ENCODE results near the gene ZNF506. TPM values are rescaled to one million over a fixed set of nuclear protein-coding genes. Genes with fewer than 3 reads are reported as not detected.
A peak's percentile ranks its signal among the peaks of the same experiment; 100 is the strongest.
"Not testable (repeated sequence)": the region's sequence is repeated elsewhere in the genome, so short reads cannot be mapped to it uniquely, and the experiment has no call there.

The ZNF506 gene
- total and polyA plus RNA-seq, 8 donors = 16.8 to 45.0 (median 39.1) TPM

DNA sequence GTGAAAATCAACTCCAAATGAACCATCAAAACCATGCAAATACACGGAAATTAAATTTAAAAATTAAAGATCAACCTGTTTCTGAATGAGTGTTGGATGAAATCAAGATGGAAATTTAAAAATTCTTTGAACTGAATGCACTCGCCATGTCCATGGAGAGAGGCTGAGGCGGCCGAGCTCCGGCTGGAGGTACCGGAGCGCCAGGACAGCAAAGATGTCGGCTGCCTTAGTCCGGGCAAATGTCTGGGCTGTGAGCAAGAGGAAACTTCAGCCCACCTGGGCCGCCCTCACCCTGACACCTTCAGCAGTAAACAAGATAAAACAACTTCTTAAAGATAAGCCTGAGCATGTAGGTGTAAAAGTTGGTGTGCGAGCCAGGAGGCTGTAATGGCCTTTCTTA, 5.3 kb upstream of the ZNF506 start:
- H3K36me3 ChIP-seq = no peaks in the 10 kb centered on the region
- H3K9me3 ChIP-seq = peaks cover 0 to 95% of the 10 kb centered on the region in 2 donors
- TF ChIP-seq, protein P1, sequence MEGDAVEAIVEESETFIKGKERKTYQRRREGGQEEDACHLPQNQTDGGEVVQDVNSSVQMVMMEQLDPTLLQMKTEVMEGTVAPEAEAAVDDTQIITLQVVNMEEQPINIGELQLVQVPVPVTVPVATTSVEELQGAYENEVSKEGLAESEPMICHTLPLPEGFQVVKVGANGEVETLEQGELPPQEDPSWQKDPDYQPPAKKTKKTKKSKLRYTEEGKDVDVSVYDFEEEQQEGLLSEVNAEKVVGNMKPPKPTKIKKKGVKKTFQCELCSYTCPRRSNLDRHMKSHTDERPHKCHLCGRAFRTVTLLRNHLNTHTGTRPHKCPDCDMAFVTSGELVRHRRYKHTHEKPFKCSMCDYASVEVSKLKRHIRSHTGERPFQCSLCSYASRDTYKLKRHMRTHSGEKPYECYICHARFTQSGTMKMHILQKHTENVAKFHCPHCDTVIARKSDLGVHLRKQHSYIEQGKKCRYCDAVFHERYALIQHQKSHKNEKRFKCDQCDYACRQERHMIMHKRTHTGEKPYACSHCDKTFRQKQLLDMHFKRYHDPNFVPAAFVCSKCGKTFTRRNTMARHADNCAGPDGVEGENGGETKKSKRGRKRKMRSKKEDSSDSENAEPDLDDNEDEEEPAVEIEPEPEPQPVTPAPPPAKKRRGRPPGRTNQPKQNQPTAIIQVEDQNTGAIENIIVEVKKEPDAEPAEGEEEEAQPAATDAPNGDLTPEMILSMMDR (IDR thresholded peaks at IDR 0.05) = no peak
- intact Hi-C loops (cut with DNase I) = no loop called here
- H3K27ac ChIP-seq = no peak overlapping the region
- H3K27me3 ChIP-seq = no peaks in the 10 kb centered on the region
- no peak overlapping the region for H3K4me3 ChIP-seq
- DNase-seq = no peak
- no peak for ATAC-seq
- H3K4me1 ChIP-seq = peaks cover 0 to 2% of the 10 kb centered on the region in 2 donors

DNA sequence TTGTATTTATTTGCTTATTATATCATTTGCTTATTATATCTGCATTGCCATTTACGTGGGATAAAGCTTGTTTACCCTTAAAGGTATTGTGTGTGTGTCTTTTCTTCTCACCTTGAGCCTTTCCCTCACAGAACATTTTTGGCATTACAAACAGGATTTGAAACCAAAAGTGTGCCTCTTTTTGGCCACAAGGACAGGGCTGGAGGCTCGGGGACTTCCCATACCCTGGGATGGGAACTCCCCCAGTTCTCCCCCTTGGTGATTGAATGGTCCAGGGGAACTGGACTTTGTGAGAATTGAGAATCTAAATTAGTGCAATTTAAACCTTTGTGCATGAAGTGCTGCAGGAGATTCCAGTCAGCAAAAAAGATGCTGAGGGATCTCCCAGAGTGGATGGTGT, 2.4 kb upstream of the ZNF506 start:
- Histone ChIP-seq H3K27ac (no peak overlapping the region), H3K36me3 (peaks cover 0 to 12% of the 10 kb centered on the region in 2 donors), H3K9me3 (peaks cover 0 to 81% of the 10 kb centered on the region in 2 donors), H3K4me3 (no peak overlapping the region), H3K4me1 (peaks cover 3 to 21% of the 10 kb centered on the region in 2 donors), H3K27me3 (no peaks in the 10 kb centered on the region)
- no peak for ATAC-seq
- DNase-seq = no peak
- TF ChIP-seq, protein P1 (IDR thresholded peaks at IDR 0.05) = no peak
- intact Hi-C loops (cut with DNase I) = no loop called here

DNA sequence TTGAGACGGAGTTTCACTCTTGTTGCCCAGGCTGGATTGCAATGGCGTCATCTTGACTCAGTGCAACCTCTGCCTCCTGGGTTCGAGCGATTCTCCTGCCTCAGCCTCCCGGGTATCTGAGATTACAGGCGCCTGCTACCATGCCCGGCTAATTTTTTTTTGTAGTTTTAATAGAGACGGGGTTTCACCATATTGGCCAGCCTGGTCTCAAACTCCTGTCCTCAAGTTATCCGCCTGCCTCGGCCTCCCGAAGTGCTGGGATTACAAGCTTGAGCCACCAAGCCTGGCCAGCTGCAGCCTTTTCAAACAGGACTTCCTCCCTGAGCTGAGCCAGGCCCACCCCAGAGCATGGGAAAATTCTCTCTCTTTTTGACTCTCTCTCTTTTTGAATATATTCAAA, 426 bp upstream of the ZNF506 start:
- H3K27me3 ChIP-seq; intact Hi-C loops (cut with DNase I): not testable (repeated sequence)
- peak overlapping the region; percentile 96 to 97 for H3K27ac ChIP-seq
- H3K36me3 ChIP-seq = peaks cover 0 to 21% of the 10 kb centered on the region in 2 donors
- peak overlapping the region; percentile 62 to 70 for H3K4me3 ChIP-seq
- ATAC-seq (peak; percentile 3), DNase-seq (peak in 2 of 4 donors; percentile 13 to 30)
- peaks cover 3 to 26% of the 10 kb centered on the region in 2 donors for H3K4me1 ChIP-seq
- peaks cover 0 to 80% of the 10 kb centered on the region in 2 donors for H3K9me3 ChIP-seq

DNA sequence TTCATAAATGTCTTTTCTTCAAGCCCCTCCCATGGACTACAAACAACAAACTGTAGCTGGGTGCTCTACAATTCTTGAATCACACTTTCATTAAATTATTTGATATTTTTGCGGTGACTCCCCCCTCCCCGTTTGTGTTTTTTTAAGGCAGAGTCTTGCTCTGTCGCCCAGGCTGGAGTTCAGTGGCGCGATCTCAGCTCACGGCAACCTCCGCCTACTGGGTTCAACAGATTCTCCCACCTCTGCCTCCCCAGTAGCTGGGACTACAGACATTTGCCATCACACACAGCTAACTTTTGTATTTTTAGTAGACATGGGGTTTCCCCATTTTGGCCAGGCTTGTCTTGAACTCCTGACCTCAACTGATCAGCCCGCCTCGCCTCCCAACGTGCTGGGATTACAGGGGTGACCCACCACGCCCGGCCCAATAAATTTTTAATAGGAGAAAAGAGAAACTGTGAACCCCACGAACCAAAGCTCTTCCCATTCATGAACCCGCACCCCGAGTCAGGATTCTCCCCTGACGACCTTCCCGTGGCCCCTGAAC, 703 bp downstream of the ZNF506 start:
- Histone ChIP-seq H3K4me3 (peak overlapping the region; percentile 62 to 70), H3K27ac (peak overlapping the region; percentile 96 to 97), H3K36me3 (peaks cover 0 to 30% of the 10 kb centered on the region in 2 donors), H3K27me3 (no peaks in the 10 kb centered on the region), H3K9me3 (peaks cover 0 to 80% of the 10 kb centered on the region in 2 donors), H3K4me1 (peaks cover 3 to 26% of the 10 kb centered on the region in 2 donors)
- TF ChIP-seq, protein P1 (IDR thresholded peaks at IDR 0.05) = no peak
- ATAC-seq = no peak
- DNase-seq = peak in 1 of 4 donors; percentile 21
- intact Hi-C loops (cut with DNase I) = no loop called here

DNA sequence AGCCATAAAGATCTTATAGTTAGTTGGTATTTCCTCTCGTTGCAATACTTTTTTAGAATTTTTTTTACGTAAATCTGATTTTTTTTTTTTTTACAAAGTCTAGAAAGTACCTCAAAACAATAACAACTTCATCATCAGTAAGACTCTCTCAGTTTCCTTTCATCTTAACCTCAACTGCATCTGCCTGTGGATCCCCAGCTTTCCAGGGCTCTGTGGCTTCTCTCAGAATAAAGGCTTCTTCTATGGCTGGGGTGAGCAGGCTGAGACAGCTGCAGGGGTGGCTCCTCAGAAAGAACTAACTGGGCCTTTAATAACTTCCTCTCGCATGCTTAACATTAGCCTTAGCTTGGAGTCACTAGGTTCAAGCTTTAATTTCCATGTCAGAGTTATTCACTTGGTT, 4.2 kb downstream of the ZNF506 start:
- H3K9me3 ChIP-seq = peaks cover 0 to 77% of the 10 kb centered on the region in 2 donors
- TF ChIP-seq, protein P1 (IDR thresholded peaks at IDR 0.05) = no peak
- H3K27ac ChIP-seq = no peak overlapping the region
- no peak overlapping the region for H3K4me3 ChIP-seq
- no peak for DNase-seq
- peaks cover 3 to 26% of the 10 kb centered on the region in 2 donors for H3K4me1 ChIP-seq
- intact Hi-C loops (cut with DNase I) = no loop called here
- H3K36me3 ChIP-seq = peaks cover 0 to 55% of the 10 kb centered on the region in 2 donors
- no peaks in the 10 kb centered on the region for H3K27me3 ChIP-seq
- no peak for ATAC-seq

DNA sequence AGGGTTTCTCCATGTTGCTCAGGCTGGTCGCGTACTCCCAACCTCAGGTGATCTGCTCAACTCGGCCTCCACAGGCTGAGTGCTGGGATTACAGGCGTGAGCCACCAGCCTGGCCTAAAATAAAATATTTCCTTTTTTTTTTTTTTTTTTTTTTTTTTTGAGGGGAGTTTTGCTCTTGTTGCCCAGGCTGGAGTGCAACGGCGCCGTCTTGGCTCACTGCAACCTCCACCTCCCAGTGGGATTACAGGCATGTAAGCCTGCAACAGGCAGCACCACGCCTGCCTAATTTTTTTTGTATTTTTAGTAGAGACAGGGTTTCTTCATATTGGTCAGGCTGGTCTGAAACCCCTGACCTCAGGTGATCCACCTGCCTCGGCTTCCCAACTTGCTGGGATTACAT, 4.9 kb downstream of the ZNF506 start:
- DNase-seq (no peak), ATAC-seq (no peak)
- peaks cover 0 to 82% of the 10 kb centered on the region in 2 donors for H3K9me3 ChIP-seq
- intact Hi-C loops (cut with DNase I) = no loop called here
- TF ChIP-seq, protein P1 (IDR thresholded peaks at IDR 0.05) = no peak
- H3K27me3 ChIP-seq = no peaks in the 10 kb centered on the region
- H3K27ac ChIP-seq = no peak overlapping the region
- H3K36me3 ChIP-seq = peaks cover 0 to 58% of the 10 kb centered on the region in 2 donors
- no peak overlapping the region for H3K4me3 ChIP-seq
- H3K4me1 ChIP-seq = peaks cover 3 to 24% of the 10 kb centered on the region in 2 donors

DNA sequence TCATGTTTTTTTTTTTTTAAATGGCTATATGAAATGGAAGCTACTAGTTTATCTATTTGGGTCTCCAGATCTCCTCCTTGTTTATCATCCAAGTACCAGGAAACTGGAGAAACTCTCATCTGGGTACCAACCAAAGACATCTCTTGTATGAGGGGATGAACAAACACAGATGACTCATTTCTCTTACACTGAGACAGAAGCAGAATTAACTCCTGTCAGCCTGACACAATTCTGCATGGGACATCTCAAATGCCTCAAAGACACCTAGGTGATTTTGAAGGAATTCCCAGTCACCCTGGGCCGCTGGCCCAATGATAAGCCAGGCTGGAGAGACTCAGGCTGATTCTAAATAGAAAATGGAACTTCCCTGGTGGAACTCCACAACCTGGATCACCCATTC, 9.6 kb downstream of the ZNF506 start:
- intact Hi-C loops (cut with DNase I); H3K27ac ChIP-seq; ATAC-seq; H3K4me1 ChIP-seq; H3K4me3 ChIP-seq; DNase-seq; H3K27me3 ChIP-seq: not testable (repeated sequence)
- peaks cover 0 to 70% of the 10 kb centered on the region in 2 donors for H3K36me3 ChIP-seq
- peaks cover 0 to 82% of the 10 kb centered on the region in 2 donors for H3K9me3 ChIP-seq
